Upper lobe of left lung (tissue), 4 donors: Measurements from ENCODE around the gene TTLL12.

Experiments used
- EP300 ChIP-seq, 4 donors: sonication (generic); formaldehyde crosslinking; IDR thresholded peaks; one replicate each; pipeline ENCODE4 v1.5.1; 2017; ENCODE audit warnings: antibody characterized with exemption in 4 of 4, control low read depth in 2 of 4
- POLR2A ChIP-seq, 4 donors: fragments of 450-650 bp; IDR thresholded peaks; one replicate each; pipeline ENCODE4 v1.5.1; 2016 to 2017; ENCODE audit warnings: antibody characterized with exemption in 4 of 4, mild to moderate bottlenecking in 2 of 4
- POLR2AphosphoS5 ChIP-seq, 2 donors: sonication (generic); formaldehyde crosslinking; IDR thresholded peaks; one replicate each; pipeline ENCODE4 v1.5.1; 2017; ENCODE audit warnings: antibody characterized with exemption in 2 of 2
- TF ChIP-seq, protein P1 (sequence below), 6 experiments: fragments of 450-650 bp in 4 of 6; fragments of 200-600 bp in 2 of 6; sonication (generic) in 2 of 6; IDR thresholded peaks; one replicate each; pipeline ENCODE4 v1.5.1; 2016 to 2019; ENCODE audit warnings: antibody characterized with exemption in 6 of 6

DNA sequence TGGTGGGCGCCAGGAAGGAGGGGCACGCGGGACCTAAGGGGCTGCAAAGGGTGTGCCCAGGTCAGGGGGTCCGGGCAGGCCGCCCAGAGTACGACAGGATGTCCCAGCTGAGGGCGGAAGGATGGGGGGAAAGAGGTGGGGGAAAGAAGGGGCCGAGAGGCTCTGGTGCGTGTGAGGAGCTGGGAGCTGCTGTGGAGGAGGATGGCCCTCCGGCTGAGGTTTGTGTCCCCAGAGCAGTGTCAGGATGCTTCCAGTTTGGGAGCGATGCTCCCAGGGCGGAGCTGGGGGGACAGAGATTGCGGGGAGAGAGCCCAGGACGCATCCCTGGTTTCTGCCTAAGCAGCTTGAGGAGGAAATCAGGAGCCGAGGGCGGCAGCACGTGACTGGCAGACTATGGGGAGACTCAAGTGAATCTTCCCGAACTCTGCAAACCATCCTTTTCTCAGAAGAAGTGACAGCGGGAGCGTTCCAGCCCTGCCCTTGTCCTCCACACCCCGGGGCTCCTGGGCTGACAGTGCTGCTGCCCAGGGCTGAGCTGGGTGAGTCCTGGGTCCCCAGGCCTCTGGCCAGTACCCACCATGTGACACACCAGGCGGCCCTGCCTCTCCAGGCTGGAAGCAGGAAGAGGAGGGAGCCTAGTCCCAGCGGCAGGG, 19.7 kb upstream of the TTLL12 start:
- TF ChIP-seq, protein P1, sequence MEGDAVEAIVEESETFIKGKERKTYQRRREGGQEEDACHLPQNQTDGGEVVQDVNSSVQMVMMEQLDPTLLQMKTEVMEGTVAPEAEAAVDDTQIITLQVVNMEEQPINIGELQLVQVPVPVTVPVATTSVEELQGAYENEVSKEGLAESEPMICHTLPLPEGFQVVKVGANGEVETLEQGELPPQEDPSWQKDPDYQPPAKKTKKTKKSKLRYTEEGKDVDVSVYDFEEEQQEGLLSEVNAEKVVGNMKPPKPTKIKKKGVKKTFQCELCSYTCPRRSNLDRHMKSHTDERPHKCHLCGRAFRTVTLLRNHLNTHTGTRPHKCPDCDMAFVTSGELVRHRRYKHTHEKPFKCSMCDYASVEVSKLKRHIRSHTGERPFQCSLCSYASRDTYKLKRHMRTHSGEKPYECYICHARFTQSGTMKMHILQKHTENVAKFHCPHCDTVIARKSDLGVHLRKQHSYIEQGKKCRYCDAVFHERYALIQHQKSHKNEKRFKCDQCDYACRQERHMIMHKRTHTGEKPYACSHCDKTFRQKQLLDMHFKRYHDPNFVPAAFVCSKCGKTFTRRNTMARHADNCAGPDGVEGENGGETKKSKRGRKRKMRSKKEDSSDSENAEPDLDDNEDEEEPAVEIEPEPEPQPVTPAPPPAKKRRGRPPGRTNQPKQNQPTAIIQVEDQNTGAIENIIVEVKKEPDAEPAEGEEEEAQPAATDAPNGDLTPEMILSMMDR (IDR thresholded peaks at IDR 0.05): no peak
- no peak for TF ChIP-seq POLR2AphosphoS5 (IDR thresholded peaks at IDR 0.05)
- no peak for TF ChIP-seq EP300 (IDR thresholded peaks at IDR 0.05)
- no peak for TF ChIP-seq POLR2A (IDR thresholded peaks at IDR 0.05)
